Measurements from ENCODE around the gene PDE4D. TPM values are rescaled to one million over a fixed set of nuclear protein-coding genes. Genes with fewer than 3 reads are reported as not detected.

The PDE4D gene
- total and polyA plus RNA-seq, 2 donors (not counting 1 experiment from before 2014, with no cell fraction given), result 14.9 to 171 TPM

DNA sequence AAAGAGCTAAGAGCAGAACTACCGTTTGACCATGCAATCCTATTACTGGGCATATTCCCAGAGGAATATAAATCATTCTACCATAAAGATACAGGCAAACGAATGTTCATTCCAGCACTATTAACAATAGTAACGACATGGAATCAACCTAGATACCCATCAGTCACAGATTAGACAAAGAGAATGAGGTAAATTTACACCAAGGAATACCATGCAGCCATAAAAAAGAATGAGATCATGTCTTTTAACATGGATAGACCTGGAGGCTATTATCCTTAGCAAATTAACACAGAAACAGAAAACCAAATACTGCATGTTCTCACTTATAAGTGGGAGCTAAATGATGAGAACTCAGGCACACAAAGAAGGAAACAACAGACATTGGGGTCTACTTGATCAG lies 641.9 kb downstream of the PDE4D start:
- Histone ChIP-seq H3K79me2 (ENCODE audit: control insufficient read depth, insufficient read depth, low read length) (no peaks in the 10 kb centered on the region), H3K9me3 (ENCODE audit: control extremely low read depth in 1 of 3, control insufficient read depth in 2 of 3, insufficient read depth in 1 of 3, low read length in 2 of 3) (no peaks in the 10 kb centered on the region), H3K27ac (ENCODE audit: low read length in 2 of 2) (no peak overlapping the region), H2AFZ (ENCODE audit: insufficient read depth, low read depth, low read length, poor library complexity, severe bottlenecking) (no peak overlapping the region), H4K20me1 (ENCODE audit: control insufficient read depth, insufficient read depth, low read length, poor library complexity, severe bottlenecking) (no peaks in the 10 kb centered on the region), H3K4me2 (replicated peaks; ENCODE audit: low read depth, low read length, poor library complexity, severe bottlenecking) (no peak overlapping the region), H3K4me3 (ENCODE audit: control extremely low read depth in 1 of 5, extremely low read depth in 1 of 5, insufficient read depth in 1 of 5, low read depth in 2 of 5, low read length in 4 of 5) (no peak overlapping the region), H3K4me1 (ENCODE audit: control insufficient read depth in 2 of 2, insufficient read depth in 2 of 2, low read length in 2 of 2) (no peaks in the 10 kb centered on the region), H3K27me3 (replicated peaks in 1 of 4; ENCODE audit: control extremely low read depth in 1 of 4, control insufficient read depth in 3 of 4, insufficient read depth in 4 of 4, low read length in 3 of 4) (no peaks in the 10 kb centered on the region), H3K36me3 (replicated peaks in 1 of 2; ENCODE audit: control extremely low read depth in 1 of 2, control insufficient read depth in 1 of 2, extremely low read depth in 1 of 2, insufficient read depth in 2 of 2, low read length in 1 of 2) (no peaks in the 10 kb centered on the region), H3K9ac (ENCODE audit: low read length) (no peak overlapping the region)
- intact Hi-C loops (cut with micrococcal nuclease), result no loop called here
- DNase-seq (no peak), ATAC-seq (ENCODE audit: low read depth) (no peak)
- Mint-ChIP-seq H3K4me1 (peaks cover 1% of the 10 kb centered on the region), H3K9me3 (ENCODE audit: insufficient read depth) (peaks cover 10% of the 10 kb centered on the region), H3K4me3 (no peak overlapping the region), H3K27ac (no peak overlapping the region), H3K27me3 (no peaks in the 10 kb centered on the region)
- TF ChIP-seq, protein P1, sequence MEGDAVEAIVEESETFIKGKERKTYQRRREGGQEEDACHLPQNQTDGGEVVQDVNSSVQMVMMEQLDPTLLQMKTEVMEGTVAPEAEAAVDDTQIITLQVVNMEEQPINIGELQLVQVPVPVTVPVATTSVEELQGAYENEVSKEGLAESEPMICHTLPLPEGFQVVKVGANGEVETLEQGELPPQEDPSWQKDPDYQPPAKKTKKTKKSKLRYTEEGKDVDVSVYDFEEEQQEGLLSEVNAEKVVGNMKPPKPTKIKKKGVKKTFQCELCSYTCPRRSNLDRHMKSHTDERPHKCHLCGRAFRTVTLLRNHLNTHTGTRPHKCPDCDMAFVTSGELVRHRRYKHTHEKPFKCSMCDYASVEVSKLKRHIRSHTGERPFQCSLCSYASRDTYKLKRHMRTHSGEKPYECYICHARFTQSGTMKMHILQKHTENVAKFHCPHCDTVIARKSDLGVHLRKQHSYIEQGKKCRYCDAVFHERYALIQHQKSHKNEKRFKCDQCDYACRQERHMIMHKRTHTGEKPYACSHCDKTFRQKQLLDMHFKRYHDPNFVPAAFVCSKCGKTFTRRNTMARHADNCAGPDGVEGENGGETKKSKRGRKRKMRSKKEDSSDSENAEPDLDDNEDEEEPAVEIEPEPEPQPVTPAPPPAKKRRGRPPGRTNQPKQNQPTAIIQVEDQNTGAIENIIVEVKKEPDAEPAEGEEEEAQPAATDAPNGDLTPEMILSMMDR (IDR thresholded peaks at IDR 0.05), result no peak
- no peak for TF ChIP-seq EZH2 (IDR thresholded peaks at IDR 0.05; ENCODE audit: borderline replicate concordance, insufficient read depth, low read depth, low read length, poor library complexity, severe bottlenecking)
- ChIA-PET POLR2A (no interaction called here), CTCF (no interaction called here)
- WGBS (ENCODE audit: insufficient coverage), result 60% methylated on average over 2 of the region's 3 CpGs

DNA sequence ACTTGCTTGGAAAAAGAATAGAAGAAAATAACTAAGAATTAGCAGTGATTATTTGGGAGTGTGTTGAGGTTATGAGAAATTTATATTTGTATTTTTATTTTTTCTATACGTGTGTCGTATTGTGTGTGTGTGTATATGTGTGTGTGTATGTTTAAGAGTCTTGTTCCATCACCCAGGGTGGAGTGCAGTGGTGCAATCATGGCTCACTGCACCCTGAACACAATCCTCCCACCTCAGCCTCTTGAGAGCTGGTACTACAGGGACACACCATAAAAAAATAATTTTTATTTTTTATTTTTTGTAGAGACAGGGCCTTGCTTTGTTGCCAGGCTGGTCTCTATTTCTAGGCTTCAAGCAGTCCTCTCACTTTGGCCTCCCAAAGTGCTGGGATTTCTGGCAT lies 643.8 kb downstream of the PDE4D start:
- DNase-seq (no peak), ATAC-seq (ENCODE audit: low read depth) (no peak)
- Mint-ChIP-seq H3K4me1 (no peaks in the 10 kb centered on the region), H3K27me3 (no peaks in the 10 kb centered on the region), H3K9me3 (ENCODE audit: insufficient read depth) (peaks cover 10% of the 10 kb centered on the region), H3K4me3 (no peak overlapping the region), H3K27ac (no peak overlapping the region)
- no peak overlapping the region for H2AFZ ChIP-seq (ENCODE audit: insufficient read depth, low read depth, low read length, poor library complexity, severe bottlenecking)
- WGBS (ENCODE audit: insufficient coverage), result no CpG with 5 or more reads among the region's 2 CpGs
- no peak overlapping the region for H3K27ac ChIP-seq (ENCODE audit: low read length in 2 of 2)
- no peaks in the 10 kb centered on the region for H3K79me2 ChIP-seq (ENCODE audit: control insufficient read depth, insufficient read depth, low read length)
- H3K4me2 ChIP-seq (replicated peaks; ENCODE audit: low read depth, low read length, poor library complexity, severe bottlenecking), result no peak overlapping the region
- intact Hi-C loops (cut with micrococcal nuclease), result no loop called here
- no peaks in the 10 kb centered on the region for H3K4me1 ChIP-seq (ENCODE audit: control insufficient read depth in 2 of 2, insufficient read depth in 2 of 2, low read length in 2 of 2)
- POLR2A ChIA-PET, result no interaction called here
- TF ChIP-seq, protein P1 (IDR thresholded peaks at IDR 0.05), result no peak
- TF ChIP-seq EZH2 (IDR thresholded peaks at IDR 0.05; ENCODE audit: borderline replicate concordance, insufficient read depth, low read depth, low read length, poor library complexity, severe bottlenecking), result no peak
- H3K9me3 ChIP-seq (ENCODE audit: control extremely low read depth in 1 of 3, control insufficient read depth in 2 of 3, insufficient read depth in 1 of 3, low read length in 2 of 3), result no peaks in the 10 kb centered on the region
- H3K27me3 ChIP-seq (replicated peaks in 1 of 4; ENCODE audit: control extremely low read depth in 1 of 4, control insufficient read depth in 3 of 4, insufficient read depth in 4 of 4, low read length in 3 of 4), result no peaks in the 10 kb centered on the region
- no peak overlapping the region for H3K4me3 ChIP-seq (ENCODE audit: control extremely low read depth in 1 of 5, extremely low read depth in 1 of 5, insufficient read depth in 1 of 5, low read depth in 2 of 5, low read length in 4 of 5)
- H4K20me1 ChIP-seq (ENCODE audit: control insufficient read depth, insufficient read depth, low read length, poor library complexity, severe bottlenecking), result no peaks in the 10 kb centered on the region
- no peak overlapping the region for H3K9ac ChIP-seq (ENCODE audit: low read length)
- no peaks in the 10 kb centered on the region for H3K36me3 ChIP-seq (replicated peaks in 1 of 2; ENCODE audit: control extremely low read depth in 1 of 2, control insufficient read depth in 1 of 2, extremely low read depth in 1 of 2, insufficient read depth in 2 of 2, low read length in 1 of 2)
- CTCF ChIA-PET, result interaction anchor here (1.5 kb wide), 1 partner anchor 15 kb away, joined by 3 read pairs; no protein-coding TSS in a partner anchor
